SK-N-MC (cell line): Measurements from ENCODE around the gene CASZ1.

Source experiments
- EZH2 ChIP-seq: fragments of 200-600 bp; sonication (generic); IDR thresholded peaks from one replicate; pipeline ENCODE4 v1.6.1; 2017; ENCODE audit warnings: antibody characterized with exemption
- FOXP2 ChIP-seq: optimal IDR thresholded peaks from 2 replicates; pipeline ENCODE3; 2011; ENCODE audit warnings: mild to moderate bottlenecking, moderate library complexity; ENCODE audit not compliant: insufficient read depth; ENCODE audit errors: extremely low read length, control extremely low read depth
- POLR2AphosphoS5 ChIP-seq: IDR thresholded peaks from 2 replicates; pipeline ENCODE4 v1.6.1; 2012; ENCODE audit warnings: mild to moderate bottlenecking, low read depth, low read length, borderline replicate concordance

GRCh38 chr1:10843697-10844096 lies 47.3 kb upstream of the CASZ1 start:
- TF ChIP-seq EZH2 (no peak), POLR2AphosphoS5 (no peak), FOXP2 (no peak)
